AG08396 (cell line): Measurements from ENCODE around the gene SPRY4.
"Not testable (repeated sequence)": the region's sequence is repeated elsewhere in the genome, so short reads cannot be mapped to it uniquely, and the experiment has no call there.

Experiments
- DNase-seq: peaks from one replicate; pipeline ENCODE4 v3.0.0; 2012; ENCODE audit warnings: low spot score, mixed read lengths

SPRY4 gene, protein sequence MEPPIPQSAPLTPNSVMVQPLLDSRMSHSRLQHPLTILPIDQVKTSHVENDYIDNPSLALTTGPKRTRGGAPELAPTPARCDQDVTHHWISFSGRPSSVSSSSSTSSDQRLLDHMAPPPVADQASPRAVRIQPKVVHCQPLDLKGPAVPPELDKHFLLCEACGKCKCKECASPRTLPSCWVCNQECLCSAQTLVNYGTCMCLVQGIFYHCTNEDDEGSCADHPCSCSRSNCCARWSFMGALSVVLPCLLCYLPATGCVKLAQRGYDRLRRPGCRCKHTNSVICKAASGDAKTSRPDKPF

DNA sequence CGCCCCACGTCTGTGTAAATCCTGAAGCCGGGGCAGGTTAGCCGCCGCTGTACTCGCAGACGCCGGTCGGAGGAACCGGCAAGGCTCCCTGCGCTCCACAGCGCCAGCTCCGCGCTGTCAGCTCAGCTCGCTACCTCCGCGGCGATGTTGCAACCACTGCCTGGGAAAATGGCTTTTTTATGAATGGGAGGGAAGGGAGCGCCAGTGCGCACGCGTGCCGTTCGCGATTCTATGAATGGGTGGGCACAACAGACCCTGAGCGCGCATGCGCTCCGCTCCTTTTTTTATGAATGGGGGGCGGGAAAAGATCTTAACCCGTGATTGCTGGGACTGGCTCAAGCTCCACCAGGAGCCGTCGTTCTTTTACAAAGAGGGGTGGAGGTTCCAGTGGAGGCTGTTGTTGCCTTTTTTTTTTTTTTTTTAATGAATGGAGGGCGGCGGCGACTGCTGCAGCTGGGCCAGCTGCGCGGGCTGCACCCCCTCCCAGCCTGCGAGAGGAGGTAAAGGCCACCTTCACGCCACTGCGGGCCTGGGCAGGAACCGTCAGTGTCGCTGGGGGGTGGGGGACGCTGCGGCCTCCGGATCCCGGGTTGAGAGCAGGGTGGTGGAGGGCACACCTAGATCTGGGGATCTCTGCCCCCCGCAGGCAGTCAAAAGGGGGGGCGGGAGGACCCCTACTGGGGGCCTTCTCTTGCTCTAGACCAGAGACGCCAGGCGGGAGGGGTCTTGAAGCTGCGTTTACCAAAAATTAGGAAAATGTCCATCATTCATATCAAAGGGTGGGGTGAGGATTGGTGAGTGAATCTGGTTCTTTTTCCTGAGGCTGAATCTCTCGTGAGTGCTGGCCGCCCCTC, at the start of gene SPRY4:
SPRY4 (minus strand) TSS at position 151 of the 854 bp plus-strand sequence. CDS start 9,913 bp downstream, outside the sequence.
- peak; percentile 96 for DNase-seq

DNA sequence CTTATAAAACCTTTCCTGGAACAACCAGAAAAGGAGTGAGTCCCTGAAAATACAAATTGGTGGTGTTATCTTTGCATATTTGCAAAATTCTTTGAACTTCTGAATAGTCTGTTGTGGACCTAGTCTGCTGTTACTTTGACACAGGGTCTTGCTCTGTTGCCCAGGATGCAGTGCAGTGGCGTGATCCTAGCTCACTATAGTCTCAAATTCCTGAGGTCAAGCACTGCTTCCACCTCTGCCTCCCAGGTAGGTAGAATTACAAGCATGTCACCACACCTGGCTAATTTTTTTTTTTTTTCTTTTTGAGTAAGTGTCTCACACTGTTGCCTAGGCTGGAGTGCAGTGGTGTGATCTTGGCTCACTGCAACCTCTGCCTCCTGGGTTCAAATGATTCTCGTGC, 43.7 kb upstream of the SPRY4 start:
- DNase-seq: no peak

DNA sequence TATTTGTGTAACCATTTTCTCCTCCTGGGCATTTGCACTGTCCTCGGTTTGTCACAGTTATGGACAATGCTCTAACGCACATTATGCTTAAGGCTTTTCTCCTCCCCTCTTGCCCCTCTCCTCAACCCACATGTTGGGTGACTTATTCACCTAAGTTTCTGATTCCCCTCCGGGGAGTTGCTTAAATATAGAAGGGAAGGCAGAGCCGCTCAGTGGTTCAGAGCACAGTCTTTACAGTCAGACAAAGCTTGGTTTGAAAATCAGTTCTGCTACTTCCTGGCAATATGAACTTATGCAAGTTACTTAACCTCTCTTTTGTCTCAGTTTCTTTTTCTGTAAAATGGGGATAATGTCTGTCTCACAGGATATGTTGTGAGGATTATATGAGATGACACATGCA, 41.2 kb upstream of the SPRY4 start:
- no peak for DNase-seq

DNA sequence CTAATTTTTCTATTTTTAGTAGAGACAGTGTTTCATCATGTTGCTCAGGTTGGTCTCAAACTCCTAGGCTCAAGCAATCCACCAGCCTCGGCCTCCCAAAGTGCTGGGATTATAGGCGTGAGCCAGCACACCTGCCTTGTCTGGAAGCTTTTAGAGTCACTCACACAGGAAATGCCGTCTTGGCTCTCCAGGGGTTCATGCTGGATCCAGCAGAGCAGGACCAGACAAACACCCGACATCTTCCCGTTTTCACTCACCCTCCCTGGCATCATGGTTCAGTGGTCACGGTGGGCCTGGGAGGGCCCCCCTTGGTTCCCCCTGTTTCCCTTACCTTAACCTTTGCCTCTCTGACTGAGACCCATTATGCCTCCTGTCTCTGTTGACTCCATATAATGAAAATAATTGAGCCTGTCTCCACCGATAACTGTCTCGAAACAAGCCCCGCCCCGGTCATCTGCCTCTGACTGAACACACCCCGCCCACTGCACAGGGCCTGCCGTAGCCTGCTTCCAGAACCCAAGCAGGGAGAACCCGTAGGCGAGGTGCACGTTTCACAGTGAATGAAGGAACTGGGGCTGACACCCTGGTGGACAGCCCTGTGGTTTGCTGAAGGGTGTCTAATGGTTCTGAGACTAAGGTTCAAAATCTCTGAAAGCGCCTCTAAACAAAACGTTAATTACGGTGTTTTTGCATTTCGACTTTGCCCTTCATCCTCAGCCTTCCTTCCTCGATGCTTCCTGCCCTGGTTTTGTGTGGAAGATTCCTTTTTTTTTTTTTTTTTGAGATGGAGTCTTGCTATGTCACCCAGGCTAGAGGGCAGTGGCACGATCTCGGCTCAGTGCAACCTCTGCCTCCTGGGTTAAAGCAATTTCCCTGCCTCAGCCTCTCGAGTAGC, 39.7 kb upstream of the SPRY4 start:
- DNase-seq: no peak

DNA sequence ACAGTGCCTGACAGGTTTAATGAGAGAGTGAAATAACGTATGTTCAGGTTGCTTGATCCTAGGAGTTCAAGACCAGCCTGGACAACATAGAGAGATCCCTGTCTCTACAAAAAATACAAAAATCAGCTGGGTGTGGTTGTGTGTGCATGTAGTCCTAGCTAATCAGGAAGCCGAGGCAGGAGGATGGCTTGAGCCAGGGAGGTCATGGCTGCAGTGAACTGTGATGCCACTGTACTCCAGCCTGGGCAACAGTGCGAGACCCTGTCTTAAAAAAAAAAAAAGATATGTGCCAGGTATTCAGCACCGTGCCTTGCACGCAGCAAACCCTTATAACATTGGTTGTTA, 38.8 kb upstream of the SPRY4 start:
- no peak for DNase-seq

DNA sequence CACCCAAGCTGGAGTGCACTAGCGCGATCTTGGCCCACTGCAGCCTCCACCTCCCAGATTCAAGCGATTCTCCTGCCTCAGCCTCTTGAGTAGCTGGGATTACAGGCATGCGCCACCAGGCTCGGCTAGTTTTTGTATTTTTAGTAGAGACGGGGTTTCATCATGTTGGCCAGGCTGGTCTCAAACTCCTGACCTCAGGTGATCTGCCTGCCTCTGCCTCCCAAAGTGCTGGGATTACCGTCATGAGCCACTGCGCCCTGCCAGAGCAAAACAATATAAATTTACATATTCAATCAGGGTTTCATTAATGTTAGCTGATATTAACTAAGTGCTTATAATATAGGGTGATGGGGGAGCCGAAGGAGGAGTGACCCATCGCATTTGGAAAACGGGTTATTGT, 37.4 kb upstream of the SPRY4 start:
- DNase-seq: not testable (repeated sequence)

DNA sequence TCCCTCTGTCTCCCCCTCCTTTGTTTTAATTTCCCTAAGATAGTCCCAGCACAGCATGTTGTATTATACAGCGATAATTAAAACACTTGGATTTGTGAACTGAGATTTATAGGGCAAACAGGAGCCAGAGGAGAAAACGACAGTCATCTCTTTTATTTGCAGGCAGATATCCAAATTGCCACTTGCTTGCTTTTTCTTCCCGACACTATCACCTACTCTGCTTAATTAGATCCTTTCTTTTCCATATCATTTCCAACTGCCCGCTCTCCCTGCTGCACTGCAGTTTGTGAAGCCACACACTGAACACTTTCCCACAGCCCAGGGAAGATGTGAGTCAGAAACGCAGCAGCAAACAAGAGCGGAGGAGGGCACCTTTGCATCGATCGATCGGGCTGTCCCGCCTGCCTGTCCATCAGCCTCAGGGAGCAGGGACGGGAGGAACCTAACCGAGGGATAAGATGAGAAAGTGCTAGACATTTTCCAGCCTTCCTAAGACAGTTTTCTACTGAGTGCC, 35.8 kb upstream of the SPRY4 start:
- no peak for DNase-seq

DNA sequence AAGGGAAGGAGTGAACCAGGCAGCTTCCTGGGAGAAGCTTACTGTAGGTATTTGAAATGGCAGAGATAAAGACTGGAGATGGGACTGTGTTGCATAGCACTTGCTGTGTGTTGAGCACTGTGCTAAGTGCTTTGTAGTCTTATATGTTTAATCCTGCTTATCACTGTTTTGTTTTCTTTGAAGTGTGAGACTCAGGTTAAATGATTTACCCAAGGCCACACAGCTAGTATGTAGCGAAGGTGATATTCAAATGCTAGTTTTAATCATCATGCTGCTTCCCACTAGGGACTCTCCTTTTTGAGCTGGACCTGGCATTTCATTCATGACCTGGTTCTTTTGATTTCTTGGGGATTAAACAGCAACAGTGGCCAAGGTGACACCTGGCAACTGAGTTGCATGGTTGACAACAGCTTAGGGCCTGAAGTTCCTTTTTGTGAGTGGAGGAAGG, 35.3 kb upstream of the SPRY4 start:
- DNase-seq: no peak

DNA sequence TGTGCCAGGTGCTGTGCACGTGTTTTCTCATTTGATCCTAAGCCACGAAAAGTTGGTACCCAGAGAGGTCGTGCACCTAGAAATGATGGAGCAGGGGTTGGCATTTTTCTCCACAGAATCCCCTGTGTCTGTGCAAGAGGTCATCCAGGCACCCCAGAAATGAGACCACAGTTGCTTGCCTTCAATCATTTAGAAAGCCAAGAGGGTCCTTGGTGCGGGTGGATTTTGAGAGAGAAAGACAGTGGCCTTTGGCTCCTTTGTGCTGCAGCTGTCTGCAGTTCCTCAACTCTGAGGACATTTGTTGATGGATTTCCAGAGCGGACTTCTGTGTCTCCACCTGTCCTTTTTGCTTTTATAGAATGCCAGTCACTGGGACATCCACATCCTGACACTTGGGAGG, 33.8 kb upstream of the SPRY4 start:
- no peak for DNase-seq

DNA sequence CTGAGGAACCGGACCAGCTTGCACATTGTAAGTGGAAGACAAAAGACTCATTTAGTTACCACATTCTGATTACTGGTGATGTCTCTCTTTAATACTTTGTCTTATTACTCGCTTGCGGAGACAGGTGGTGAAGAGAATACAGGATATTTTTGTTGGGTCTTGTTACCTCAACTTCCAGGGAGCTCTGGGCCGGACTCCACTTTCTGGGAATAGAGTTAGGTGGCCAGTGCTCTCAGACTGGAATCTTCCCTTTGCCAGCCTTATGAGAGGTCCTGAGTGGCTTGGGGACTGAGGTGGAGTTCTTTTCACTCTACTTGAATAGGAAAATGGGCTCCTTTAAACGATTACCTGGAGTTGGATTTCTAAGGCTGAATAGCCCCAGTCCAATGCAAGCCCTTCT, 33.3 kb upstream of the SPRY4 start:
- DNase-seq: no peak

DNA sequence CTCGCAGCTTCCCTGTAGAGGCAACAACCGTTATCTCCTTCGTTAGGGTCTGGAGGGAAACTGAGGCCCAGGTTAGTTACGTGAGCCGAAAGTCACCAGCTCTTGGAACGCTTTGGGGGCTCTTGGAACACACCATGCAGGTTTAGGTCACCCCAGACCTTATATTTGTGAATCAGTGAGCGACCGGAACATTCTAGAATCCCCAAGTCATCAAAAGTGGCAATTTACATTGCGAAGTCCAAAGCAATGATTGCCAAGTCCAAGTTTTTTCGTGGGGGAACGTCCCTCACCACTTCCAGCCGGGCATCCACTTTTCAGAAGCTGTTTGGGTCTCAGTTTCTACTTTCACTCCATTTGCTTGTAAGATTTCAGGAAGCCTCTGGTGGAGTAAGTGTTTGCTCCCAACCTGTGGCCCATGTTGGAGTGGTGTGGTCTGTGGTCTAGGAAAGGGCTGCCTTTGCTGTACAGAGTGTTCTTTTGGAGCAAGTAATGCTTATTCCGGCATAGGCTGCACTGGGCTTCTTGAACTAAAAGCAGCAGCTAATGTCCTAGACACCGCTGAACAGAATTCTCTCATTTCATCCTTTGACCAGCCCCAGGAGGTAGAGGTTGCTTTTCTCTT, 32.8 kb upstream of the SPRY4 start:
- no peak for DNase-seq

DNA sequence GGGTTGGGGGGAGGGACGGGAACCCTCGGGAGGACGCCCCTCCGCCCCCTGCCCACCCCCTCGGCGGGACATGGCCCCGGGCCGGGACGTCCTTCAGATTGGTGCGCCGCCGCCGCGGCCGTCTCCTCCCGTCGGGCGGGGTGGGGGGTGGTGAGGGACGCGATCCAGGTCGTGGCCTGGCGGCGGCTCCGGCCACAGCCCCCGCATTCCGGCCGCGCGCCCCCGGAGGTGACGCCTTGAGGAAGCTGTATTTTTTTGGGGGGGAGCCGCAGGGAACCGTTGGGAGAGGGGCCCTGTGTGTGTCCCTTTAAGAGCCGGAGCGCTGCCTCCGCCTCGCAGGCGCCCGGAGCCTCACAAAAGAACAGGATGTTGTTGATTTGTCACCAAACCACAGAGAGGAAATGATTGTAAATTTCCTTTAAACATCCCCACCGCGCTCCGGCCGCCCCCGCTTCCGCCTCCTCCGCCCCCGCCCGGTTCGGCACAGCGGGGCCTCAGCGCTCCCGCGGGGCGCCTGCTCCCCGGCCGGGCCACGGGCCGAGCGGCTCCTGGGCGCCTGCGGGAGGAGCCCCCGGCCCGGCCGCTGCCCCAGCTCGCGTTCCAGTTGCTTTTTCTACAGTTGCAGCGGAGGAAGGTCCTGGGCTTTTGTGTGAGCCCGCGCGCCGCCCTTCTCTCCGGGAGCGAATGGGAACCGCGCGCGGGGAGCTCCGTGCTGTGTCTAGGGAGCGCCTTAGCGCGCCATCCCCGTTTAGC, 32.1 kb upstream of the SPRY4 start:
- DNase-seq: peak; percentile 94

DNA sequence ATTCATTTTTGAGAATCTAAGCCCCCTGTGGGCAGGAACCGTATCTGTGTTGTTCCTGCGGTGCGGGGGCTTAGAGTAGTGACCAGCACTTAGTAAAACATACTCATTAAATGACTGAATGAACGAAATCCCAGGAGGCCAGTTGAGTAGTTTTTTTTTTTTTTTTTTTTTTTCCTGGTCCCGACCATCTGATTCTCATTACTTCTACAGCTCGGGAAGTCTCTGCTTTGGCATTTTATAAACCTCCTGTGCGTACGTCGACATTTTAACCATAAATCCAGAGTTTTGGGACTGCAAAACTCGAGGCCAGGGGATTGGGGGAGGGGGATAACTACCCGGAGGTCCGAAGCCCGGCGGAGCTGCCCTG, 31.5 kb upstream of the SPRY4 start:
- no peak for DNase-seq

DNA sequence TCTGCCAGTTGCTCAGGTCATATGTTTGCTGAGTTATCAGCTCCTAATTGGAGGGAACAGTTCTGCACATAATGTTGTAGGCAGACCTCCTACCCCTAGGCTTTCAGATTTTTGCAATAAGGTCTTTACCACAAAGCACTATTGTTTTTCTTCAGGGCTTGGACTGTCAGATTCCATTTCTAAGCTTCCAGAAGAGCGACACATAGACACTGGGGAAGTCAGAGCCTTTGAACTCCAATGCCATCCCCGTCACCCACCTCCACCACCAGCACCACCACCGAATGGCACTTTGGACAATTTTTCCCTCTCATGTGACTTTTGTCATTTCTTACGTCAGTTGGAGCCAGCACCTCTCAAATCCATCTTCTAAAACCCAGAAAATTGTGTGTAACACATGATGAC, 28.3 kb upstream of the SPRY4 start:
- no peak for DNase-seq

DNA sequence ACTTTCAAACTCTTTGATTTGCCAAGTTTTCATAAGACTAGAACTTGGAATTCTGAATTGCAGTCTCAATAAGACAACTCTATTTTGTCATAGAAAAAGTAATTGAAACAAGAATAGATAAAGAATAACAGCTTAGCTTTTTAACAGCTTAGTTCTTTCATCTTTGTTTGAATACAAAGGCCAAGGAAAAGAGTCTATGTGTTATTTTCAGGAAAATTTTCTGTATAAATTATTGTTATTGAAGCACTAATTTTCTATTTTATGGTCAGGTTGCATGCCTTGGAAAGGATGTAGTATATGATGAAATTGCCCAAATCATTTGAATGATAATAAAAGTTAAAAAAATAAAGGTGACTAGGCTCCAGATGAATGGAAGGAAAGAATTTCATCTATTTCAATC, 25.2 kb upstream of the SPRY4 start:
- no peak for DNase-seq

DNA sequence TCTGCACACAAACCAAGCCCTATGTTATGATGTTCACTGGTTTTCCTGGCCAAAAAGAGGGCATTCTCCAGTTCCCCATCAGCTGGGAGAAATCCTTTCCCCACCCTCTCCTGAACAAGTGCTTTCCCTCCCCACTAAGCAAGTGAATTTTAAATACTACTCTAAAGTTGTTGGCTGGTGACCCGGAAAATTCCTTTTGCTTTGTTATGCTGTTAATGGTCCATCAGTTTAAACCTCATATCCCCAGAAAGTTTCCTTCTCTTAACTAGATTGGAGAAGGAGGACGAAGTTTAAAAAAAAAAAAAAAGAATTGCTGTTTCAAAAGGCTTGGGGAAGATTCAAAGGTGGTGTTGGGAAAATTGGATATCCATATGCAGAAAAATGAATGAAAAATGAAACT, 21.9 kb upstream of the SPRY4 start:
- no peak for DNase-seq

DNA sequence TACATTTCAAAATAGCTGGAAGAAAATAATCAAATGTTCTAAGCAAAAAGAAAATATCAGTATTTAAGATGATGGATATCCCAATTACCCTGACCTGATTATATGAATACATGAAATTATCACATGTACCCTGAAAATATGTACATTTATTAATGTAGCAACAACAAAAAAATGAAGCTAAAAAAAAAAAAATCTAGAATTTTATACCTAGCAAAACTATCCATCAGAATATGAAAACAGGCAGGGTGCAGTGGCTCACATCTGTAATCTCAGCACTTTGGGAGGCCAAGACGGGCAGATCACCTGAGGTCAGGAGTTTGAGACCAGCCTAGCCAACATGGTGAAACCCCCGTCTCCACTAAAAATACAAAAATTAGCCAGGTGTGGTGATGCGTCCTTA, 20.1 kb upstream of the SPRY4 start:
- not testable (repeated sequence) for DNase-seq

DNA sequence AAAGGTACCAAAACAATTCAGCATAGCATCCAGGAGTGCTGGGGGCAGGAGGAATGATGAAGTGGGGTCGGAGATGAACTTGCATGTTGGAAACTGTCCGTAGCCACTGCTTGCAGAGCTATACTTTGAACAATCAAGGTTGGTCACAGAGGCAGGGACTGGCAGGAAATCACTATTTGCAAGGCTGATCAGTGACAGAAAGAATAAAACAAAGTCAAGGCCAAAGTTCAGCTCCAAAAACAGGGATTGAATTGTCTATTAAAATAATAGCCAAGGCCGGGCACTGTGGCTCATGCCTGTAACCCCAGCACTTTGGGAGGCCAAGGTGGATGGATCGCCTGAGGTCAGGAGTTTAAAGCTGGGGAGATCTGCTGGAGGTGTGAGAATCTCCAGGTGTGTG, 18.7 kb upstream of the SPRY4 start:
- DNase-seq: no peak

DNA sequence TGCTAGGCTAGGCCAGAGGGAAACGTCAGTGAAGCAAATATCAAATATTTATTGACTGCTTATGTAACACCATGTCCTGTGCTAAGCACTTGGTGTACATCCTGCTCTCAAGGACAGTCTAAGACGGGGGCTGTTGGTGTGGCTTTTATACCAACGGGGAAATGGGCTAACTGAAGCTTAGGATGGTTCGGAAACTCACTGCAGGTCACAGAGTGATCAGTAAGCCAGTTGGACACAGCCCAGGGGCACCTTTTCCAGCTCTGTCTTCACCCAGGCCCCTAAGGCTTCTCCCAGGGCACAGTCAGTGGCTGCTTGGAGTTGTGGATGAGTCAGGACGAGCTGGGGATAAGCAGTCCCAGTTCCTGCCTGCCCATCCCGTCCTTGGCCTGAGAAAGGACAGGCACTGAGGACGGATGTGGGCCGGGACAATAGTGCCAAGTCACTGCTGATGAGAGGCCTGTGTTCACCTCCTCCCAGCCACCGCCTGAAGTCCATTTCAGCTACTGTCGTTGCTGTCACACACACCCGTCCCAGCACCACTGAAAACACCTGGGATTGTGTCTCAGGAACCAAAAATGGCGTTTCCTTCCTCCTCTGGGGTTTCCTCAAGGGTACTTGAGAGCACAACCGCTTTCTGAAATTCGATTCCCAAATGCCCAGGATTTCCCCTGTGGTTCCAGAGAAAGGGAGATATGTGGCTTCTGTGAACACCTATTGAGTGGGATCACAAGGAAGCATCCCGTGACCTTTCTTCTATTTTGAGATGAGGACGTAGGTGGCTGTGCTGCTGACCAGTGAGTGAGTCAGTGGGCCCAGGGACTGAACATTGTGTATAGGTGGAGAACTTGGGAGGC, 17.5 kb upstream of the SPRY4 start:
- DNase-seq: no peak

DNA sequence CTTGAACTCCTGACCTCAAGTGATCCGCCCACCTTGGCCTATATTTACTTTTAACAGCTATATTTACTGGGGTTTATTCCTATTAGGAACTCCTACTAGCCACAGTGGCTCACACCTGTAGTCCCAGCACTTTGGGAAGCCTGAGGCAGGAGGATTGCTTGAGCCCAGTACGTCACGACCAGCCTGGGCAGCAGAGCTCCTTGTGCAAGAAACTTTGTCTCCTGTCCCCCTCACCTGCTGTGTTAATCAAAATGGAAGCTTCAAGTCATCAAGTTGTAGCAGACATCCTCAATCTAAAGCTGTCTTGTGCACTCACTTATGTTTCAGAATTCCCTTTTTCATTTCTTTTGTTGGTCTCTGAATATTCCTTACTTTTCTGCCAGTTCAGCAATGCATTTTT, 15.0 kb upstream of the SPRY4 start:
- no peak for DNase-seq
